ENCODE data around the gene TDRD1.

- TF ChIP-seq CTCF (IDR thresholded peaks at IDR 0.05 in 4 of 5, conservative IDR thresholded peaks at IDR 0.05 in 1 of 5) (no peak), POLR2A (IDR thresholded peaks at IDR 0.05) (no peak)
Measured at GRCh38 chr10:114232561-114233176, 53.5 kb downstream of the TDRD1 start.

Data from gastrocnemius medialis (tissue), 4 donors.